Endothelial cell (in vitro differentiated cells): ENCODE results near the gene RGS7. TPM values are rescaled to one million over a fixed set of nuclear protein-coding genes. Genes with fewer than 3 reads are reported as not detected.
"Not testable (repeated sequence)": the region's sequence is repeated elsewhere in the genome, so short reads cannot be mapped to it uniquely, and the experiment has no call there.

Experiments
- DNase-seq: peaks from one replicate; pipeline ENCODE4 v3.0.0; 2021; ENCODE audit warnings: low spot score
- H3K27ac Mint-ChIP-seq: one replicate; pipeline ENCODE4 v1.8.0; 2021; ENCODE audit warnings: mixed read lengths, inconsistent platforms; ENCODE audit not compliant: unreplicated experiment
- H3K27me3 Mint-ChIP-seq: one replicate; pipeline ENCODE4 v1.8.0; 2021; ENCODE audit warnings: mild to moderate bottlenecking, moderate library complexity, mixed read lengths, inconsistent platforms; ENCODE audit not compliant: unreplicated experiment
- H3K36me3 Mint-ChIP-seq: one replicate; pipeline ENCODE4 v1.8.0; 2021; ENCODE audit warnings: mild to moderate bottlenecking, low read depth, mixed read lengths, inconsistent platforms; ENCODE audit not compliant: unreplicated experiment
- H3K4me1 Mint-ChIP-seq: one replicate; pipeline ENCODE4 v1.8.0; 2021; ENCODE audit warnings: mild to moderate bottlenecking, mixed read lengths, inconsistent platforms; ENCODE audit not compliant: unreplicated experiment
- H3K4me3 Mint-ChIP-seq: one replicate; pipeline ENCODE4 v1.8.0; 2021; ENCODE audit warnings: mild to moderate bottlenecking, mixed read lengths, inconsistent platforms; ENCODE audit not compliant: unreplicated experiment
- H3K9me3 Mint-ChIP-seq: one replicate; pipeline ENCODE4 v1.8.0; 2021; ENCODE audit warnings: mixed read lengths, inconsistent platforms; ENCODE audit not compliant: unreplicated experiment
- CTCF ChIP-seq: fragments of 200-600 bp; sonication (generic); IDR thresholded peaks from one replicate; pipeline ENCODE4 v1.5.0; 2021; ENCODE audit warnings: antibody characterized with exemption; ENCODE audit not compliant: unreplicated experiment
- total RNA-seq: library from RNA; stranded (reverse); fragmentation: NEBNext Ultra II Directional; extraction: Animal tissue kit (Norgen Biotek cat#: 25700); gene quantifications from one replicate; pipeline ENCODE4 v1.2.1, GENCODE V29; 2021; ENCODE audit not compliant: unreplicated experiment

RGS7 gene
- total RNA-seq, 1 donor from 2014 or later = 1.4 TPM

- no peak for TF ChIP-seq CTCF
- H3K27ac Mint-ChIP-seq = no peak overlapping the region
- DNase-seq = no peak
- H3K4me1 Mint-ChIP-seq = no peaks in the 10 kb centered on the region
- no peaks in the 10 kb centered on the region for H3K36me3 Mint-ChIP-seq
- H3K27me3 Mint-ChIP-seq = no peaks in the 10 kb centered on the region
- H3K4me3 Mint-ChIP-seq = no peak overlapping the region
- no peaks in the 10 kb centered on the region for H3K9me3 Mint-ChIP-seq
These were observed 131.3 kb downstream of the RGS7 start for GRCh38 chr1:241225741-241226140.

- H3K27me3 Mint-ChIP-seq, H3K36me3 Mint-ChIP-seq, H3K27ac Mint-ChIP-seq, DNase-seq, H3K4me1 Mint-ChIP-seq, H3K9me3 Mint-ChIP-seq, H3K4me3 Mint-ChIP-seq: not testable (repeated sequence)
These were observed 132.8 kb downstream of the RGS7 start for GRCh38 chr1:241224189-241224588.

- not testable (repeated sequence) for H3K9me3 Mint-ChIP-seq
These were observed 134.2 kb downstream of the RGS7 start for GRCh38 chr1:241222813-241223212.

GRCh38 chr1:241221319-241221718 lies 135.7 kb downstream of the RGS7 start:
- no peak for TF ChIP-seq CTCF
- Mint-ChIP-seq H3K27me3 (no peaks in the 10 kb centered on the region), H3K27ac (no peak overlapping the region), H3K9me3 (no peaks in the 10 kb centered on the region), H3K4me3 (no peak overlapping the region), H3K36me3 (no peaks in the 10 kb centered on the region), H3K4me1 (no peaks in the 10 kb centered on the region)
- DNase-seq = no peak

More at GRCh38 chr1:241222813-241223212, 134.2 kb downstream of the RGS7 start:
- H3K27ac Mint-ChIP-seq, H3K4me3 Mint-ChIP-seq, H3K4me1 Mint-ChIP-seq, H3K36me3 Mint-ChIP-seq, DNase-seq, H3K27me3 Mint-ChIP-seq: not testable (repeated sequence)

DNA sequence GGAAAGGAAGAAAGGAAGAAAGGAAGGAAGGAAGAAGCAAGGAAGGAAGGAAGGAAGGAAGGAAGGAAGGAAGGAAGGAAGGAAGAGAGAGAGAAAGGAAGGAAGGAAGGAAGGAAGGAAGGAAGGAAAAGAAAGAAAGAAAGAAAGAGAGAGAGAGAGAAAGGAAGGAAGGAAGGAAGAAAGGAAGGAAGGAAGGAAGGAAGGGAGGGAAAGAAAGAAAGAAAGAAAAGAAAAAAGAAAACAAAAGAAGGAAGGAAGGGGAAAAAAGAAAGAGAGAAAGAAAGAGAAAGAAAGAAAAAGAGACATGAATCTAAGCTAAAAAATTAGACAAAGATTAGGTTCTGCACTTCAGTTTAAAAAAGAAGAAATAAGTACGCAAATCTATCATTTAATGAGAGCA lies 136.1 kb downstream of the RGS7 start:
- H3K4me3 Mint-ChIP-seq, H3K27me3 Mint-ChIP-seq, H3K9me3 Mint-ChIP-seq, H3K4me1 Mint-ChIP-seq, H3K36me3 Mint-ChIP-seq, DNase-seq, H3K27ac Mint-ChIP-seq: not testable (repeated sequence)

GRCh38 chr1:241219449-241219848 lies 137.6 kb downstream of the RGS7 start:
- Mint-ChIP-seq H3K4me3 (no peak overlapping the region), H3K27me3 (no peaks in the 10 kb centered on the region), H3K36me3 (no peaks in the 10 kb centered on the region), H3K27ac (no peak overlapping the region), H3K4me1 (peaks cover 6% of the 10 kb centered on the region), H3K9me3 (no peaks in the 10 kb centered on the region)
- no peak for TF ChIP-seq CTCF
- no peak for DNase-seq

- Mint-ChIP-seq H3K27me3 (no peaks in the 10 kb centered on the region), H3K4me3 (no peak overlapping the region), H3K9me3 (no peaks in the 10 kb centered on the region), H3K36me3 (no peaks in the 10 kb centered on the region), H3K4me1 (peaks cover 6% of the 10 kb centered on the region), H3K27ac (no peak overlapping the region)
- no peak for TF ChIP-seq CTCF
- DNase-seq = no peak
These were observed 139.5 kb downstream of the RGS7 start for GRCh38 chr1:241217516-241217915.
